ENCODE results near the gene COQ10A. TPM values are rescaled to one million over a fixed set of nuclear protein-coding genes. Genes with fewer than 3 reads are reported as not detected.

Gene COQ10A
- total and polyA plus RNA-seq, 9 of the 15 experiments (the other 6 are each of a cell fraction or from before 2014, with no cell fraction given) = 3.1 to 26.4 (median 12.7) TPM

GRCh38 chr12:56266693-56267442 is at the start of gene COQ10A (continued):
- TF ChIP-seq ZNF407 (IDR thresholded peaks at IDR 0.05; ENCODE audit: low read depth) (no peak), E2F1 (CRISPR knock-in tag; IDR thresholded peaks at IDR 0.05) (peak; percentile 73; the same call in 1 of the 2 replicates), RBM14 (IDR thresholded peaks at IDR 0.05; ENCODE audit: borderline replicate concordance, insufficient read depth, low read depth, low read length) (no peak), NCOA4 (IDR thresholded peaks at IDR 0.05; ENCODE audit: partially characterized antibody) (no peak), ZNF311 (CRISPR knock-in tag; IDR thresholded peaks at IDR 0.05) (no peak), ZNF79 (CRISPR knock-in tag; IDR thresholded peaks at IDR 0.05; ENCODE audit: low read depth) (no peak), TAF9B (IDR thresholded peaks at IDR 0.05; ENCODE audit: partially characterized antibody) (no peak), CREB1 (IDR thresholded peaks at IDR 0.05) (peak; percentile 67; the same call in 1 of the 2 replicates), CREB1 (CRISPR knock-in tag; IDR thresholded peaks at IDR 0.05) (peak; percentile 91), ARNT (IDR thresholded peaks at IDR 0.05) (no peak), PCBP1 (IDR thresholded peaks at IDR 0.05; ENCODE audit: low read depth, low read length, poor library complexity, severe bottlenecking) (no peak), ZBTB2 (IDR thresholded peaks at IDR 0.05) (no peak), ZNF696 (CRISPR knock-in tag; conservative IDR thresholded peaks at IDR 0.05) (no peak), ZNF134 (CRISPR knock-in tag; conservative IDR thresholded peaks at IDR 0.05) (no peak), TCF3 (CRISPR knock-in tag; IDR thresholded peaks at IDR 0.05) (no peak; the same call in 1 of the 2 replicates), MAFF (IDR thresholded peaks at IDR 0.05; ENCODE audit: low read length) (no peak)

Measured in K562 (cell line).